Keratinocyte (primary cell): Measurements from ENCODE around the gene PAPPA.

Experiments used
- CTCF ChIP-seq, 3 experiments: IDR thresholded peaks in 1 of 3; conservative IDR thresholded peaks in 1 of 3; optimal IDR thresholded peaks in 1 of 3; 2 replicates in 2 of 3; 3 replicates in 1 of 3; pipeline versions ENCODE3 to v1.5.1; 2011; ENCODE audit warnings: low read length in 3 of 3, mild to moderate bottlenecking in 3 of 3, moderate library complexity in 2 of 3, control low read depth in 1 of 3, inconsistent platforms in 1 of 3; ENCODE audit not compliant: insufficient read depth in 2 of 3; ENCODE audit errors: extremely low read depth in 1 of 3
- EZH2 ChIP-seq: IDR thresholded peaks from one replicate; pipeline ENCODE4 v1.6.1; 2012; ENCODE audit warnings: inconsistent platforms, mild to moderate bottlenecking, low read length, moderate library complexity

GRCh38 chr9:116345817-116346216 lies 192.2 kb downstream of the PAPPA start:
- TF ChIP-seq EZH2, result no peak
- TF ChIP-seq CTCF (optimal IDR thresholded peaks at IDR 0.05 in 1 of 3, IDR thresholded peaks at IDR 0.05 in 1 of 3, conservative IDR thresholded peaks at IDR 0.05 in 1 of 3; ENCODE audit: extremely low read depth in 1 of 3, insufficient read depth in 2 of 3, low read length in 3 of 3), result no peak
